ENCODE results near the gene SEMA4G. TPM values are rescaled to one million over a fixed set of nuclear protein-coding genes. Genes with fewer than 3 reads are reported as not detected.
A peak's percentile ranks its signal among the peaks of the same experiment; 100 is the strongest.

The SEMA4G gene
- total RNA-seq, 1 experiment from 2014 or later: 8.5 TPM

DNA sequence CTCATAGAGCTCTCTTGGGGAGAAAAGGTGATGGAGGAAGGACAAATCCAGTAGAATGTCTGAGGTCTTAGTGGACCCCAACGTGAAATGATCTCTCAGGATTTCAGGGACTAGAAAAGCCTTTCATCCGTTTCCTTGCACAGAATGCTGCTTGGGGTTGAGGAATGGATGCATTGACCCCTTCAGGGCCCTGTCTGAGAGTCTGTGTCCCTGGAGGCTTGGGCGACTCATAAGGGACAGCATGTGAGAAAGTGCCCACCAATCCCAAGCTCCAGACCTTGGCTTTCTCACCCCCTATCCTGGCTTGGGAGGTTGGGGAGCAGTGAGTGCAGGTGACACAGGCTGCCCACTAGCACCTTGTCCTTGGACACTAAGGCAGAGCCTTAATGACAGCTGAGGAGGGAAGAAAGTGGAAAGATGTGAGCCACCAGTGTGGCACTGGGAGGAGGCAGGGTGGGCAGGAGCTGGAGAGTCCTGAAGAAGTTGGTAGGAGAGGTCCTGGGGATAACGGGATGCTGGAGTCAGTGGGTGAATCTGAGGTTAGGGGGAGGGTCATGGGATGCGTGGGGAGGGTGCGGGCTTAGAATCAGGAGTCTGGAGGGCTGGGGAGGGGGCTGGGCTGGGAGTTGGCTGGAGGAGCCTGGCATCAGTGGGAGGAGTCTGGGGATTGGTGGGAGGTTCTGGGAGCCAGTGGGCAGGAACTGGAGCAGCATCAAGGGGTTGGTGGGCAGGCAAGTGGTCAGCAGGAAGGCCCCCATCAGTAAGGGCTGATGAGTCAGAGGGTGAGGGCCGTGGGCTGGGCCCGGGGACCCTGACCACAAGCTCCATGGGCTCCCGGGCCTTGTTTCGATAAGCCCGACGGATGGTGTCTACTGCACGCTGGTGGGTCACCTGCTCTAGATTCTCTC, 38.9 kb downstream of the SEMA4G start:
- DNase-seq: no peak
- no peak overlapping the region for H3K14ac ChIP-seq (ENCODE audit: insufficient read depth, low read length)
- H3K18ac ChIP-seq (ENCODE audit: insufficient read length, low read depth, low read length): no peak overlapping the region
- peak overlapping the region; percentile 27 to 59 (median 34); a peak in 3 of 7 replicates for H3K27ac Mint-ChIP-seq
- no peak overlapping the region for H2BK20ac ChIP-seq (ENCODE audit: low read depth, low read length, poor library complexity, severe bottlenecking)
- H3K27me3 ChIP-seq (ENCODE audit: insufficient read depth, low read length): no peaks in the 10 kb centered on the region
- H2BK5ac ChIP-seq (ENCODE audit: insufficient read length, low read length): no peak overlapping the region
- no peak overlapping the region for H3K56ac ChIP-seq (ENCODE audit: insufficient read length, low read depth, low read length)
- no peaks in the 10 kb centered on the region for H4K20me1 ChIP-seq (ENCODE audit: control insufficient read depth, insufficient read depth, insufficient read length)
- H3T11ph ChIP-seq (ENCODE audit: low read length): no peak overlapping the region
- H3K4ac ChIP-seq (ENCODE audit: low read depth, low read length): no peak overlapping the region
- H3K79me1 ChIP-seq (ENCODE audit: insufficient read depth, low read depth, low read length, poor library complexity, severe bottlenecking): no peaks in the 10 kb centered on the region
- H3K9me3 Mint-ChIP-seq: no peaks in the 10 kb centered on the region
- H2BK15ac ChIP-seq (ENCODE audit: low read depth, low read length): no peak overlapping the region
- H2BK120ac ChIP-seq (ENCODE audit: low read depth, low read length, poor library complexity, severe bottlenecking): no peak overlapping the region
- no peak overlapping the region for H2AFZ ChIP-seq (ENCODE audit: low read length)
- H3K4me3 Mint-ChIP-seq: no peak overlapping the region; a peak in 1 of 5 replicates
- H3K4me2 ChIP-seq (ENCODE audit: insufficient read depth, insufficient read length, low read length): no peak overlapping the region
- no peak overlapping the region for H3K23ac ChIP-seq (ENCODE audit: insufficient read length, low read depth, low read length)
- H3K79me2 ChIP-seq (ENCODE audit: insufficient read depth, low read length): no peaks in the 10 kb centered on the region
- H4K91ac ChIP-seq (ENCODE audit: insufficient read length, low read depth, low read length): no peak overlapping the region
- no peak overlapping the region for H3K9ac ChIP-seq (ENCODE audit: extremely low read depth, insufficient read length, low read length)
- no peak overlapping the region for H4K5ac ChIP-seq (ENCODE audit: insufficient read length, low read depth, low read length)
- H3K23me2 ChIP-seq (ENCODE audit: insufficient read length, low read depth, low read length, poor library complexity, severe bottlenecking): no peaks in the 10 kb centered on the region
- peaks cover 12 to 24% of the 10 kb centered on the region in 2 experiments for H3K4me1 Mint-ChIP-seq
- WGBS (ENCODE audit: extremely low coverage, insufficient read length, low lambda C conversion rate): no CpG with 5 or more reads among the region's 13 CpGs
- peaks cover under 1% of the 10 kb centered on the region for H3K27me3 Mint-ChIP-seq (ENCODE audit: low read depth)
- peaks cover 13 to 35% (median 33%) of the 10 kb centered on the region in 3 experiments; a peak in 5 of 7 replicates for H3K36me3 Mint-ChIP-seq (ENCODE audit: insufficient read depth in 1 of 3, low read depth in 3 of 3)
- H4K8ac ChIP-seq (replicated peaks; ENCODE audit: insufficient read length, low read depth, low read length): no peak overlapping the region
- H3K9me3 ChIP-seq (ENCODE audit: control insufficient read depth, low read depth, low read length): no peaks in the 10 kb centered on the region
- no peak overlapping the region for H3K27ac ChIP-seq (ENCODE audit: insufficient read length, low read depth, low read length)
- H2BK12ac ChIP-seq (ENCODE audit: insufficient read length, low read depth, low read length): no peak overlapping the region
- TF ChIP-seq, protein P1, sequence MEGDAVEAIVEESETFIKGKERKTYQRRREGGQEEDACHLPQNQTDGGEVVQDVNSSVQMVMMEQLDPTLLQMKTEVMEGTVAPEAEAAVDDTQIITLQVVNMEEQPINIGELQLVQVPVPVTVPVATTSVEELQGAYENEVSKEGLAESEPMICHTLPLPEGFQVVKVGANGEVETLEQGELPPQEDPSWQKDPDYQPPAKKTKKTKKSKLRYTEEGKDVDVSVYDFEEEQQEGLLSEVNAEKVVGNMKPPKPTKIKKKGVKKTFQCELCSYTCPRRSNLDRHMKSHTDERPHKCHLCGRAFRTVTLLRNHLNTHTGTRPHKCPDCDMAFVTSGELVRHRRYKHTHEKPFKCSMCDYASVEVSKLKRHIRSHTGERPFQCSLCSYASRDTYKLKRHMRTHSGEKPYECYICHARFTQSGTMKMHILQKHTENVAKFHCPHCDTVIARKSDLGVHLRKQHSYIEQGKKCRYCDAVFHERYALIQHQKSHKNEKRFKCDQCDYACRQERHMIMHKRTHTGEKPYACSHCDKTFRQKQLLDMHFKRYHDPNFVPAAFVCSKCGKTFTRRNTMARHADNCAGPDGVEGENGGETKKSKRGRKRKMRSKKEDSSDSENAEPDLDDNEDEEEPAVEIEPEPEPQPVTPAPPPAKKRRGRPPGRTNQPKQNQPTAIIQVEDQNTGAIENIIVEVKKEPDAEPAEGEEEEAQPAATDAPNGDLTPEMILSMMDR (conservative IDR thresholded peaks at IDR 0.05): no peak
- no peaks in the 10 kb centered on the region for H3K4me1 ChIP-seq (ENCODE audit: insufficient read depth, low read length)
- H2AK5ac ChIP-seq (ENCODE audit: insufficient read length, low read length): no peak overlapping the region
